SK-N-MC (cell line): ENCODE measurements around the gene PEX10.
"Not testable (repeated sequence)": the region's sequence is repeated elsewhere in the genome, so short reads cannot be mapped to it uniquely, and the experiment has no call there.

Experiments used
- DNase-seq: peaks from one replicate; pipeline ENCODE4 v3.0.0-alpha.2; 2011; ENCODE audit warnings: low read depth, low spot score
- H3K27ac ChIP-seq: fragments of 200-600 bp; sonication (generic); 2 replicates; pipeline ENCODE4 v1.5.1; 2016; ENCODE audit warnings: mixed run types
- H3K36me3 ChIP-seq: fragments of 200-600 bp; sonication (generic); 2 replicates; pipeline ENCODE4 v1.6.1; 2017; ENCODE audit warnings: antibody characterized with exemption, low read length, mixed read lengths; ENCODE audit not compliant: insufficient read depth
- H3K4me3 ChIP-seq: fragments of 200-600 bp; sonication (generic); 2 replicates; pipeline ENCODE4 v1.5.1; 2016
- H3K9ac ChIP-seq: fragments of 200-600 bp; sonication (generic); 2 replicates; pipeline ENCODE4 v1.8.0; 2017; ENCODE audit warnings: mixed run types, mixed read lengths; ENCODE audit not compliant: insufficient read length
- H3K9me3 ChIP-seq: fragments of 200-600 bp; sonication (generic); 2 replicates; pipeline ENCODE4 v1.6.1; 2017; ENCODE audit warnings: low read depth, mild to moderate bottlenecking, antibody characterized with exemption, low read length, moderate library complexity, mixed read lengths
- EZH2 ChIP-seq: fragments of 200-600 bp; sonication (generic); IDR thresholded peaks from one replicate; pipeline ENCODE4 v1.6.1; 2017; ENCODE audit warnings: antibody characterized with exemption
- FOXP2 ChIP-seq: optimal IDR thresholded peaks from 2 replicates; pipeline ENCODE3; 2011; ENCODE audit warnings: mild to moderate bottlenecking, moderate library complexity; ENCODE audit not compliant: insufficient read depth; ENCODE audit errors: extremely low read length, control extremely low read depth
- POLR2AphosphoS5 ChIP-seq: IDR thresholded peaks from 2 replicates; pipeline ENCODE4 v1.6.1; 2012; ENCODE audit warnings: mild to moderate bottlenecking, low read depth, low read length, borderline replicate concordance

PEX10 gene

GRCh38 chr1:2445823-2446215 lies 33.5 kb upstream of the PEX10 start:
- Histone ChIP-seq H3K9ac (no peak overlapping the region), H3K4me3 (no peak overlapping the region), H3K9me3 (no peaks in the 10 kb centered on the region), H3K27ac (no peak overlapping the region), H3K36me3 (no peaks in the 10 kb centered on the region)
- no peak for DNase-seq
- no peak for TF ChIP-seq POLR2AphosphoS5
- no peak for TF ChIP-seq FOXP2
- TF ChIP-seq EZH2, result no peak

- DNase-seq, result no peak
- no peaks in the 10 kb centered on the region for H3K9me3 ChIP-seq
- H3K27ac ChIP-seq, result no peak overlapping the region
- TF ChIP-seq FOXP2 (no peak), EZH2 (no peak), POLR2AphosphoS5 (no peak)
- no peak overlapping the region for H3K4me3 ChIP-seq
- H3K9ac ChIP-seq, result no peak overlapping the region
- H3K36me3 ChIP-seq, result no peaks in the 10 kb centered on the region
These were observed 32.9 kb upstream of the PEX10 start for GRCh38 chr1:2445162-2445822.

- no peaks in the 10 kb centered on the region for H3K9me3 ChIP-seq
These were observed 31.8 kb upstream of the PEX10 start for GRCh38 chr1:2444138-2444591.

GRCh38 chr1:2443277-2444137 lies 31.1 kb upstream of the PEX10 start:
- no peaks in the 10 kb centered on the region for H3K9me3 ChIP-seq
- no peak overlapping the region for H3K4me3 ChIP-seq
- TF ChIP-seq EZH2, result no peak
- TF ChIP-seq FOXP2, result no peak
- no peak for TF ChIP-seq POLR2AphosphoS5
- no peak for DNase-seq
- no peak overlapping the region for H3K27ac ChIP-seq
- no peaks in the 10 kb centered on the region for H3K36me3 ChIP-seq
- no peak overlapping the region for H3K9ac ChIP-seq

More at GRCh38 chr1:2444138-2444591, 31.8 kb upstream of the PEX10 start:
- no peak for DNase-seq
- Histone ChIP-seq H3K4me3 (no peak overlapping the region), H3K27ac (no peak overlapping the region), H3K36me3 (no peaks in the 10 kb centered on the region), H3K9ac (no peak overlapping the region)
- TF ChIP-seq EZH2 (no peak), FOXP2 (no peak), POLR2AphosphoS5 (no peak)

GRCh38 chr1:2442661-2443060 lies 30.3 kb upstream of the PEX10 start:
- Histone ChIP-seq H3K4me3 (no peak overlapping the region), H3K36me3 (no peaks in the 10 kb centered on the region), H3K9ac (no peak overlapping the region), H3K9me3 (no peaks in the 10 kb centered on the region), H3K27ac (no peak overlapping the region)
- TF ChIP-seq EZH2, result no peak
- no peak for TF ChIP-seq POLR2AphosphoS5
- TF ChIP-seq FOXP2, result no peak
- DNase-seq, result no peak

- H3K9me3 ChIP-seq, result no peaks in the 10 kb centered on the region
- TF ChIP-seq POLR2AphosphoS5, result no peak
- TF ChIP-seq EZH2, result no peak
- TF ChIP-seq FOXP2, result no peak
- no peak overlapping the region for H3K27ac ChIP-seq
- H3K36me3 ChIP-seq, result no peaks in the 10 kb centered on the region
- DNase-seq, result no peak
- H3K4me3 ChIP-seq, result no peak overlapping the region
- H3K9ac ChIP-seq, result no peak overlapping the region
These were observed 29.4 kb upstream of the PEX10 start for GRCh38 chr1:2441746-2442145.

- H3K9ac ChIP-seq, H3K4me3 ChIP-seq: not testable (repeated sequence)
These were observed 28.0 kb upstream of the PEX10 start for GRCh38 chr1:2440346-2440745.

GRCh38 chr1:2439369-2439768 lies 27.0 kb upstream of the PEX10 start:
- no peak for DNase-seq

More at GRCh38 chr1:2440346-2440745, 28.0 kb upstream of the PEX10 start:
- H3K9me3 ChIP-seq, DNase-seq, H3K36me3 ChIP-seq, H3K27ac ChIP-seq: not testable (repeated sequence)

GRCh38 chr1:2438641-2439040 lies 26.3 kb upstream of the PEX10 start:
- no peaks in the 10 kb centered on the region for H3K36me3 ChIP-seq
- no peak overlapping the region for H3K27ac ChIP-seq
- no peak for DNase-seq
- TF ChIP-seq FOXP2 (no peak), EZH2 (no peak), POLR2AphosphoS5 (no peak)
- no peaks in the 10 kb centered on the region for H3K9me3 ChIP-seq
- no peak overlapping the region for H3K9ac ChIP-seq
- no peak overlapping the region for H3K4me3 ChIP-seq

More at GRCh38 chr1:2439369-2439768, 27.0 kb upstream of the PEX10 start:
- Histone ChIP-seq H3K9me3 (no peaks in the 10 kb centered on the region), H3K4me3 (no peak overlapping the region), H3K27ac (no peak overlapping the region), H3K36me3 (no peaks in the 10 kb centered on the region), H3K9ac (no peak overlapping the region)
- TF ChIP-seq EZH2 (no peak), POLR2AphosphoS5 (no peak), FOXP2 (no peak)
